Endothelial cell of umbilical vein (primary cell): ENCODE data around the gene DCAF12. TPM values are rescaled to one million over a fixed set of nuclear protein-coding genes. Genes with fewer than 3 reads are reported as not detected.

Experiments used
- BruUV-seq: library from RNA; stranded (reverse); fragments of 400-500 nt; replicated peaks from 2 replicates; lab custom pipeline; 2021; lab: Mats Ljungman, UMichigan
- CTCF ChIA-PET: fragments of 300-600, 350-600 bp; sonication (Branson Sonifier 250); formaldehyde crosslinking; loops from one replicate; lab custom pipeline; 2021; ENCODE audit warnings: antibody characterized with exemption, inconsistent platforms; lab: Charles Lee
- POLR2A ChIA-PET: fragments of 300-600, 350-600 bp; sonication (Branson Sonifier 250); formaldehyde crosslinking; loops from one replicate; lab custom pipeline; 2021; ENCODE audit warnings: antibody characterized with exemption, inconsistent platforms; lab: Charles Lee
- DNase-seq: peaks from one replicate; pipeline ENCODE4 v3.0.0-alpha.2; 2011; ENCODE audit warnings: low read depth, low spot score
- FAIRE-seq: peaks from 2 replicates; lab custom pipeline; 2011; peaks lifted over from hg19 to GRCh38; lab: Jason Lieb, UNC
- H2AFZ ChIP-seq: 2 replicates; pipeline ENCODE4 v1.6.0; 2012; ENCODE audit warnings: low read depth, low read length, control low read depth, inconsistent platforms
- H3K27ac ChIP-seq: 2 replicates; pipeline ENCODE4 v1.5.1; 2011; ENCODE audit warnings: low read depth, mild to moderate bottlenecking, control low read depth, low read length, moderate library complexity; ENCODE audit not compliant: insufficient read depth
- H3K27me3 ChIP-seq, 2 experiments: 2 replicates each; pipeline versions ENCODE4 v1.6.0 to v1.6.1; 2011; ENCODE audit warnings: low read length in 2 of 2, mixed read lengths in 1 of 2; ENCODE audit not compliant: control insufficient read depth in 2 of 2, insufficient read depth in 2 of 2
- H3K36me3 ChIP-seq, 2 experiments: 2 replicates in 1 of 2; 3 replicates in 1 of 2; pipeline ENCODE4 v1.5.1; 2011; ENCODE audit warnings: low read length in 2 of 2, mild to moderate bottlenecking in 1 of 2, moderate library complexity in 1 of 2; ENCODE audit not compliant: control insufficient read depth in 2 of 2, insufficient read depth in 2 of 2; ENCODE audit errors: extremely low read depth in 1 of 2
- H3K4me1 ChIP-seq: 3 replicates; pipeline ENCODE4 v1.5.1; 2011; ENCODE audit warnings: mild to moderate bottlenecking, low read length; ENCODE audit not compliant: control insufficient read depth, insufficient read depth; ENCODE audit errors: extremely low read depth
- H3K4me2 ChIP-seq: 2 replicates; pipeline ENCODE4 v1.6.1; 2011; ENCODE audit warnings: low read length, control low read depth, mixed read lengths; ENCODE audit not compliant: insufficient read depth
- H3K4me3 ChIP-seq, 3 experiments: fragments of 200-600 bp in 1 of 3; sonication (generic), shearing (Covaris generic) in 1 of 3; replicated peaks in 1 of 3; 2 replicates each; pipeline ENCODE4 v1.5.1; 2011 to 2016; ENCODE audit warnings: control low read depth in 3 of 3, low read length in 3 of 3, mild to moderate bottlenecking in 2 of 3, inconsistent platforms in 1 of 3, low read depth in 1 of 3, moderate library complexity in 1 of 3; ENCODE audit not compliant: insufficient read depth in 1 of 3
- H3K79me2 ChIP-seq: 2 replicates; pipeline ENCODE4 v1.6.0; 2012; ENCODE audit warnings: low read length, inconsistent platforms; ENCODE audit not compliant: control insufficient read depth, insufficient read depth
- H3K9ac ChIP-seq: replicated peaks from 2 replicates; pipeline ENCODE3; 2011; ENCODE audit warnings: low read length, control low read depth; ENCODE audit not compliant: insufficient read depth; ENCODE audit errors: extremely low read depth
- H3K9me1 ChIP-seq: replicated peaks from 3 replicates; pipeline ENCODE4 v1.6.0; 2011; ENCODE audit warnings: mild to moderate bottlenecking, low read length; ENCODE audit not compliant: control insufficient read depth, insufficient read depth; ENCODE audit errors: extremely low read depth
- H3K9me3 ChIP-seq: replicated peaks from 2 replicates; pipeline ENCODE4 v1.5.1; 2012; ENCODE audit warnings: low read length, inconsistent platforms; ENCODE audit not compliant: control insufficient read depth, insufficient read depth
- H4K20me1 ChIP-seq: replicated peaks from 2 replicates; pipeline ENCODE3; 2011; ENCODE audit warnings: mild to moderate bottlenecking, low read length; ENCODE audit not compliant: control insufficient read depth, insufficient read depth; ENCODE audit errors: extremely low read depth
- EZH2 ChIP-seq: IDR thresholded peaks from 2 replicates; pipeline ENCODE4 v1.6.1; 2012; ENCODE audit warnings: borderline replicate concordance, low read depth, mild to moderate bottlenecking, moderate library complexity, low read length, inconsistent platforms; ENCODE audit not compliant: severe bottlenecking
- FOS ChIP-seq: IDR thresholded peaks from 2 replicates; pipeline ENCODE4 v1.6.1; 2011; ENCODE audit warnings: mild to moderate bottlenecking, low read length, moderate library complexity, borderline replicate concordance; ENCODE audit not compliant: insufficient read depth
- GATA2 ChIP-seq: IDR thresholded peaks from 2 replicates; pipeline ENCODE4 v1.7.0; 2011; ENCODE audit warnings: low read depth, mild to moderate bottlenecking, moderate library complexity, mixed read lengths, low read length; ENCODE audit not compliant: insufficient read length, insufficient read depth
- JUN ChIP-seq: IDR thresholded peaks from 2 replicates; pipeline ENCODE4 v1.6.1; 2011; ENCODE audit warnings: borderline replicate concordance, low read depth; ENCODE audit not compliant: insufficient read length, insufficient read depth
- MYC ChIP-seq: IDR thresholded peaks from one replicate; pipeline ENCODE4 v1.6.1; 2011; ENCODE audit warnings: mild to moderate bottlenecking, low read depth, low read length
- POLR2A ChIP-seq: IDR thresholded peaks from 2 replicates; pipeline ENCODE4 v1.6.1; 2012; ENCODE audit warnings: low read depth, mild to moderate bottlenecking, control low read depth, low read length
- POLR2AphosphoS5 ChIP-seq: IDR thresholded peaks from 2 replicates; pipeline ENCODE4 v1.6.1; 2012; ENCODE audit warnings: low read depth, mild to moderate bottlenecking, control low read depth, low read length, moderate library complexity; ENCODE audit not compliant: insufficient read depth
- dilution Hi-C: fragments of 300-500 bp; cut with MboI; formaldehyde crosslinking; loops from one replicate; pipeline ENCODE4 v1.15.0; 2019; ENCODE audit warnings: low sequenced_read_pairs; ENCODE audit not compliant: extremely low pct_ligation_motif_present
- intact Hi-C: fragments of 100-400 bp; cut with micrococcal nuclease; formaldehyde crosslinking; loops from one replicate; pipeline ENCODE4 v1.10.0; 2022
- polyA plus RNA-seq, 4 experiments: library from polyadenylated mRNA; depleted of rRNA in 3 of 4; stranded (reverse) in 3 of 4; unstranded in 1 of 4; fragments of >200 nt; gene quantifications; 2 replicates each; pipeline versions ENCODE4 v1.2.1 to v1.2.3, GENCODE V29; 2011 to 2012; ENCODE audit warnings: missing spikeins in 1 of 4
- total RNA-seq: library from RNA; stranded (reverse); gene quantifications from 2 replicates; pipeline ENCODE4 v1.2.3, GENCODE V29; 2021
- TF ChIP-seq, protein P1 (sequence below), 2 donors: IDR thresholded peaks; 1 replicate in 1 of 2; 2 replicates in 1 of 2; pipeline ENCODE4 v1.5.1; 2011; ENCODE audit warnings: low read length in 2 of 2, mild to moderate bottlenecking in 2 of 2, moderate library complexity in 2 of 2, control low read depth in 1 of 2, inconsistent platforms in 1 of 2, low read depth in 1 of 2; ENCODE audit not compliant: insufficient read depth in 1 of 2; ENCODE audit errors: extremely low read depth in 1 of 2
- TF ChIP-seq, protein P2 (sequence below): IDR thresholded peaks from 2 replicates; pipeline ENCODE4 v1.6.1; 2011; ENCODE audit not compliant: insufficient read depth, insufficient read length

Gene DCAF12
- total and polyA plus RNA-seq, 2 donors (not counting 3 experiments of a cell fraction or from before 2014, with no cell fraction given): 26.2 to 28.4 TPM

DNA sequence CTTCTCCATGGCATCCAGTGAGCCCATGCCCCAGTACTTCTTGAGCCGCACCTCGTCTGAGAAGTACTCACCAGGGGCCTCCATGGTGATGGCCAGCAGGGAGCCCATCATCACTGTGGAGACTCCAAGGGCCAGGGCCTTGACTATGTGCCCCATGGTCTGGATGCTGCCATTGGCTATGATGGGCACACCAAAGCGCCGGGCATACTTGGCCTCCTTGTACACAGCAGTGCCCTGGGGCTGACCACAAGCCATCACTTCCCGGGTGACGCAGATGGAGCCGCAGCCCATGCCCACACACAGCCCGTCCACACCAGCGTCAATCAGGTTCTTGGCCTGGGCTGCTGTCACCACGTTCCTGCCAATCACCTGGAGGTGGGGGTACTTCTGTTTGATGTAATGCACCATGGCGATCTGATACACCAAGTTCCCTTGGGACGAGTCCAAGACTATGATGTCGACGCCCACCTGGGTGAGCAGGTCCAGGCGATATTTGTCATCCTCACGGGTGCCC is 7.0 kb upstream of the DCAF12 start:
- BruUV-seq: no TSS peak
- H3K4me1 ChIP-seq: no peaks in the 10 kb centered on the region
- no peaks in the 10 kb centered on the region for H4K20me1 ChIP-seq
- no peaks in the 10 kb centered on the region for H3K9me1 ChIP-seq
- DNase-seq (no peak), FAIRE-seq (no peak)
- no peak overlapping the region for H2AFZ ChIP-seq
- no peak overlapping the region for H3K9ac ChIP-seq
- no peak overlapping the region for H3K4me3 ChIP-seq
- ChIA-PET POLR2A (no interaction called here), CTCF (interaction anchor here (0.6 to 1.8 kb wide), 4 partner anchors 37 to 120 kb away, joined by 3 to 4 read pairs (median 3); partner anchors contain the start of gene UBAP1)
- H3K4me2 ChIP-seq: no peak overlapping the region
- H3K79me2 ChIP-seq: no peaks in the 10 kb centered on the region
- dilution Hi-C loops (no loop called here), intact Hi-C loops (no loop called here)
- no peaks in the 10 kb centered on the region for H3K9me3 ChIP-seq
- H3K27me3 ChIP-seq: no peaks in the 10 kb centered on the region
- no peaks in the 10 kb centered on the region for H3K36me3 ChIP-seq
- TF ChIP-seq FOS (no peak), JUN (no peak), POLR2AphosphoS5 (no peak), POLR2A (no peak), MYC (no peak), GATA2 (no peak), EZH2 (no peak)
- TF ChIP-seq, protein P1, sequence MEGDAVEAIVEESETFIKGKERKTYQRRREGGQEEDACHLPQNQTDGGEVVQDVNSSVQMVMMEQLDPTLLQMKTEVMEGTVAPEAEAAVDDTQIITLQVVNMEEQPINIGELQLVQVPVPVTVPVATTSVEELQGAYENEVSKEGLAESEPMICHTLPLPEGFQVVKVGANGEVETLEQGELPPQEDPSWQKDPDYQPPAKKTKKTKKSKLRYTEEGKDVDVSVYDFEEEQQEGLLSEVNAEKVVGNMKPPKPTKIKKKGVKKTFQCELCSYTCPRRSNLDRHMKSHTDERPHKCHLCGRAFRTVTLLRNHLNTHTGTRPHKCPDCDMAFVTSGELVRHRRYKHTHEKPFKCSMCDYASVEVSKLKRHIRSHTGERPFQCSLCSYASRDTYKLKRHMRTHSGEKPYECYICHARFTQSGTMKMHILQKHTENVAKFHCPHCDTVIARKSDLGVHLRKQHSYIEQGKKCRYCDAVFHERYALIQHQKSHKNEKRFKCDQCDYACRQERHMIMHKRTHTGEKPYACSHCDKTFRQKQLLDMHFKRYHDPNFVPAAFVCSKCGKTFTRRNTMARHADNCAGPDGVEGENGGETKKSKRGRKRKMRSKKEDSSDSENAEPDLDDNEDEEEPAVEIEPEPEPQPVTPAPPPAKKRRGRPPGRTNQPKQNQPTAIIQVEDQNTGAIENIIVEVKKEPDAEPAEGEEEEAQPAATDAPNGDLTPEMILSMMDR (IDR thresholded peaks at IDR 0.05; ENCODE audit: extremely low read depth in 1 of 2, insufficient read depth in 1 of 2, low read depth in 1 of 2, low read length in 2 of 2): no peak
- TF ChIP-seq, protein P2, sequence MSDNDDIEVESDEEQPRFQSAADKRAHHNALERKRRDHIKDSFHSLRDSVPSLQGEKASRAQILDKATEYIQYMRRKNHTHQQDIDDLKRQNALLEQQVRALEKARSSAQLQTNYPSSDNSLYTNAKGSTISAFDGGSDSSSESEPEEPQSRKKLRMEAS: no peak
- H3K27ac ChIP-seq: no peak overlapping the region
